OCI-LY7 (cell line): ENCODE results near the gene TAOK3. TPM values are rescaled to one million over a fixed set of nuclear protein-coding genes. Genes with fewer than 3 reads are reported as not detected.

Source experiments
- BruUV-seq: library from RNA; stranded (reverse); fragments of 400-500 nt; replicated peaks from 2 replicates; lab custom pipeline; 2021; lab: Mats Ljungman, UMichigan
- CTCF ChIA-PET: fragments of 300-600 bp; sonication (Branson Sonifier 250); formaldehyde crosslinking; loops from one replicate; lab custom pipeline; 2022; ENCODE audit warnings: antibody characterized with exemption; ENCODE audit not compliant: unreplicated experiment; lab: Charles Lee
- POLR2A ChIA-PET: fragments of 300-600 bp; sonication (Branson Sonifier 250); formaldehyde crosslinking; loops from one replicate; lab custom pipeline; 2022; ENCODE audit warnings: antibody characterized with exemption; lab: Charles Lee
- DNase-seq: peaks from one replicate; pipeline ENCODE4 v3.0.0-alpha.2; 2015; ENCODE audit warnings: low spot score
- H2AFZ ChIP-seq: fragments of 200-600 bp; sonication (generic), shearing (Covaris generic); 2 replicates; pipeline ENCODE4 v1.6.1; 2014; ENCODE audit warnings: mild to moderate bottlenecking, antibody characterized with exemption, low read length, moderate library complexity
- H3K27ac ChIP-seq: fragments of 200-600 bp; sonication (generic); 2 replicates; pipeline ENCODE4 v1.5.1; 2014; ENCODE audit warnings: mixed run types, low read depth, mild to moderate bottlenecking, moderate library complexity, low read length, inconsistent platforms; ENCODE audit not compliant: poor library complexity, severe bottlenecking
- H3K36me3 ChIP-seq: fragments of 200-600 bp; sonication (generic); 2 replicates; pipeline ENCODE4 v1.6.1; 2014; ENCODE audit warnings: mild to moderate bottlenecking, antibody characterized with exemption, low read length, moderate library complexity, mixed read lengths; ENCODE audit not compliant: insufficient read depth
- H3K4me1 ChIP-seq: fragments of 200-600 bp; sonication (generic); 2 replicates; pipeline ENCODE4 v1.5.1; 2014; ENCODE audit warnings: mild to moderate bottlenecking, low read length; ENCODE audit not compliant: insufficient read depth, poor library complexity, severe bottlenecking
- H3K4me2 ChIP-seq: fragments of 200-600 bp; sonication (generic); 2 replicates; pipeline ENCODE4 v1.6.1; 2014; ENCODE audit warnings: mild to moderate bottlenecking, low read length
- H3K4me3 ChIP-seq: fragments of 200-600 bp; sonication (generic); 2 replicates; pipeline ENCODE4 v1.5.1; 2014; ENCODE audit warnings: mild to moderate bottlenecking, low read depth, low read length; ENCODE audit not compliant: poor library complexity, severe bottlenecking
- H3K79me2 ChIP-seq: fragments of 200-600 bp; sonication (generic); 2 replicates; pipeline ENCODE4 v1.6.1; 2016; ENCODE audit warnings: low read depth, mild to moderate bottlenecking, low read length, moderate library complexity, mixed read lengths; ENCODE audit not compliant: insufficient read depth
- H3K9me2 ChIP-seq: fragments of 200-600 bp; sonication (generic); 2 replicates; pipeline ENCODE4 v1.6.1; 2016; ENCODE audit warnings: mild to moderate bottlenecking, low read length, mixed read lengths; ENCODE audit not compliant: insufficient read depth
- H3K9me3 ChIP-seq: fragments of 200-600 bp; sonication (generic); 2 replicates; pipeline ENCODE4 v1.6.1; 2014; ENCODE audit warnings: mild to moderate bottlenecking, mixed run types, low read length, mixed read lengths
- H4K20me1 ChIP-seq: fragments of 200-600 bp; sonication (generic); 2 replicates; pipeline ENCODE4 v1.6.1; 2014; ENCODE audit warnings: mild to moderate bottlenecking, antibody characterized with exemption, low read length, moderate library complexity, mixed read lengths; ENCODE audit not compliant: insufficient read depth
- EZH2phosphoT487 ChIP-seq: fragments of 200-600 bp; sonication (generic); IDR thresholded peaks from 2 replicates; pipeline ENCODE4 v1.6.1; 2018; ENCODE audit warnings: low read depth, borderline replicate concordance, mild to moderate bottlenecking, mixed run types, antibody characterized with exemption, low read length, moderate library complexity, mixed read lengths
- intact Hi-C: fragments of 100-400 bp; cut with micrococcal nuclease; formaldehyde crosslinking; loops from one replicate; pipeline ENCODE4 v1.10.0; 2022; ENCODE audit not compliant: unreplicated experiment
- total RNA-seq, 2 experiments: library from RNA; depleted of rRNA in 1 of 2; stranded (reverse); fragments of >200 nt in 1 of 2; shearing (Covaris generic) in 1 of 2; gene quantifications; 2 replicates each; pipeline ENCODE4 v1.2.3, GENCODE V29; 2014 to 2022
- TF ChIP-seq, protein P1 (sequence below): fragments of 200-600 bp; sonication (generic); conservative IDR thresholded peaks from 2 replicates; pipeline ENCODE4 v1.5.1; 2014; ENCODE audit warnings: mild to moderate bottlenecking, antibody characterized with exemption, low read length, moderate library complexity, mixed read lengths

The TAOK3 gene
- total RNA-seq, 2 experiments from 2014 or later = 30.7 to 56.0 TPM

DNA sequence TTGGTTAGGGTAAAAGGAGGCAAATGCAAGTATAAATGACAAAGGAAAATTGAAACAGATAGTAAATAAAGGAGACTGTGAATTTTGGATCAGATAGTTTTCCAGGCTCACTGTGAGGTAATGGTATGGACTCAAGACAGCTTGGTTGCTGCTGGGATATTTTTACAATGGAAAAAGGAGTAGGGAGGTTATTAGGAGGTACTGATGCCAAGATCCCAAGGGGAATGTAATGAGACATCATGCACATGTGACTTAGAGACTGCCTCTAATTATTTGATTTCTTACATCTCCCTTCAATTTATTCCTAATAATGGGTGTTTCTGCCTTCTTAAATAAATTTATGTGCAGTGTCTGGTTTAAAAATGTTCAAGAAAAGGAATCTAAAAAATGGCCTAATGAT lies 56.9 kb downstream of the TAOK3 start:
- no peak overlapping the region for H2AFZ ChIP-seq
- no peak for DNase-seq
- peaks cover 16% of the 10 kb centered on the region for H3K4me1 ChIP-seq
- H3K9me2 ChIP-seq = no peaks in the 10 kb centered on the region
- no TSS peak for BruUV-seq
- H3K79me2 ChIP-seq = peaks cover 26% of the 10 kb centered on the region; the same call in 1 of the 2 replicates
- no peak overlapping the region for H3K4me2 ChIP-seq
- H3K36me3 ChIP-seq = no peaks in the 10 kb centered on the region; the same call in 1 of the 2 replicates
- H4K20me1 ChIP-seq = no peaks in the 10 kb centered on the region
- no peak overlapping the region for H3K27ac ChIP-seq
- intact Hi-C loops = no loop called here
- peaks cover 6% of the 10 kb centered on the region; the same call in 1 of the 2 replicates for H3K9me3 ChIP-seq
- H3K4me3 ChIP-seq = no peak overlapping the region
- ChIA-PET CTCF (interaction anchor here (0.6 kb wide), 1 partner anchor 255 kb away, joined by 11 read pairs; the partner anchor contains the start of gene WSB2), POLR2A (interaction anchor here (1.1 to 1.5 kb wide), 2 partner anchors 43 to 143 kb away, joined by 3 to 4 read pairs; no protein-coding TSS in a partner anchor)
- TF ChIP-seq EZH2phosphoT487 = no peak
- TF ChIP-seq, protein P1, sequence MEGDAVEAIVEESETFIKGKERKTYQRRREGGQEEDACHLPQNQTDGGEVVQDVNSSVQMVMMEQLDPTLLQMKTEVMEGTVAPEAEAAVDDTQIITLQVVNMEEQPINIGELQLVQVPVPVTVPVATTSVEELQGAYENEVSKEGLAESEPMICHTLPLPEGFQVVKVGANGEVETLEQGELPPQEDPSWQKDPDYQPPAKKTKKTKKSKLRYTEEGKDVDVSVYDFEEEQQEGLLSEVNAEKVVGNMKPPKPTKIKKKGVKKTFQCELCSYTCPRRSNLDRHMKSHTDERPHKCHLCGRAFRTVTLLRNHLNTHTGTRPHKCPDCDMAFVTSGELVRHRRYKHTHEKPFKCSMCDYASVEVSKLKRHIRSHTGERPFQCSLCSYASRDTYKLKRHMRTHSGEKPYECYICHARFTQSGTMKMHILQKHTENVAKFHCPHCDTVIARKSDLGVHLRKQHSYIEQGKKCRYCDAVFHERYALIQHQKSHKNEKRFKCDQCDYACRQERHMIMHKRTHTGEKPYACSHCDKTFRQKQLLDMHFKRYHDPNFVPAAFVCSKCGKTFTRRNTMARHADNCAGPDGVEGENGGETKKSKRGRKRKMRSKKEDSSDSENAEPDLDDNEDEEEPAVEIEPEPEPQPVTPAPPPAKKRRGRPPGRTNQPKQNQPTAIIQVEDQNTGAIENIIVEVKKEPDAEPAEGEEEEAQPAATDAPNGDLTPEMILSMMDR = no peak

DNA sequence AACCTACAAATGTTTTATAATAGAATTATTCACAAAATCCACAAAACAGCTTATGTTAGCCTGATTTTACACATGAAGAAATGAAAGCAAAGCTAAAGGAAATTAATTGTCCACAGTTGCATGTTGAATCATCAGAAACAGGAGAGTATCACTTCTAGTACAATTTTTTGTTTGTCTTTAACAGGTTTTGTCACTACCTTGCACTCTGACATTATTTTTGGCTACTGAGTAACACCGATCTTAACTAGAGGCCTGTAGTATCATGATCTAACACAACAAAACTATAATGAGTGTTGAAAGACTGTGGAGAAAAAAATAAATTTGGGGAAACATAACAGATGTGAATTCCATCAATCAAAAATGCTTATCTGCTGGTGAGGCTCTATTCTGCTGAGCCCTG lies 60.1 kb downstream of the TAOK3 start:
- no peak overlapping the region for H3K4me3 ChIP-seq
- DNase-seq = no peak
- ChIA-PET CTCF (no interaction called here), POLR2A (interaction anchor here (0.6 to 1.5 kb wide), 3 partner anchors 33 to 218 kb away, joined by 3 read pairs; no protein-coding TSS in a partner anchor)
- intact Hi-C loops = no loop called here
- peaks cover 26% of the 10 kb centered on the region; the same call in 1 of the 2 replicates for H3K79me2 ChIP-seq
- TF ChIP-seq, protein P1 = no peak
- no peak for TF ChIP-seq EZH2phosphoT487
- H3K9me3 ChIP-seq = peaks cover 6% of the 10 kb centered on the region; the same call in 1 of the 2 replicates
- H3K4me2 ChIP-seq = peak overlapping the region; percentile 40; the same call in 1 of the 2 replicates
- no peak overlapping the region for H3K27ac ChIP-seq
- H2AFZ ChIP-seq = 0 out of 2 replicates have a peak overlapping the region, but pooled peaks have one; percentile 12
- H3K36me3 ChIP-seq = no peaks in the 10 kb centered on the region; the same call in 1 of the 2 replicates
- no TSS peak for BruUV-seq
- H4K20me1 ChIP-seq = no peaks in the 10 kb centered on the region
- peaks cover 27% of the 10 kb centered on the region for H3K4me1 ChIP-seq
- no peaks in the 10 kb centered on the region for H3K9me2 ChIP-seq

GRCh38 chr12:118311666-118312065 lies 61.0 kb downstream of the TAOK3 start:
- CTCF ChIA-PET = no interaction called here
- no peak for TF ChIP-seq EZH2phosphoT487
- TF ChIP-seq, protein P1 = no peak
- Histone ChIP-seq H3K4me2 (no peak overlapping the region), H2AFZ (no peak overlapping the region), H3K36me3 (no peaks in the 10 kb centered on the region; the same call in 1 of the 2 replicates), H3K9me2 (no peaks in the 10 kb centered on the region), H3K27ac (no peak overlapping the region), H3K4me3 (no peak overlapping the region), H4K20me1 (no peaks in the 10 kb centered on the region), H3K4me1 (peaks cover 34% of the 10 kb centered on the region), H3K79me2 (peaks cover 28% of the 10 kb centered on the region; the same call in 1 of the 2 replicates), H3K9me3 (peaks cover 6% of the 10 kb centered on the region; the same call in 1 of the 2 replicates)
- no peak for DNase-seq
- intact Hi-C loops = no loop called here
- BruUV-seq = no TSS peak
- POLR2A ChIA-PET = interaction anchor here (1.5 kb wide), 1 partner anchor 34 kb away, joined by 3 read pairs; no protein-coding TSS in a partner anchor
